ENCODE data around the gene PLCXD1. TPM values are rescaled to one million over a fixed set of nuclear protein-coding genes. Genes with fewer than 3 reads are reported as not detected.
A peak's percentile ranks its signal among the peaks of the same experiment; 100 is the strongest.

The PLCXD1 gene
- total and polyA plus RNA-seq, 2 experiments from 2014 or later, result 48.7 to 112 TPM

DNA sequence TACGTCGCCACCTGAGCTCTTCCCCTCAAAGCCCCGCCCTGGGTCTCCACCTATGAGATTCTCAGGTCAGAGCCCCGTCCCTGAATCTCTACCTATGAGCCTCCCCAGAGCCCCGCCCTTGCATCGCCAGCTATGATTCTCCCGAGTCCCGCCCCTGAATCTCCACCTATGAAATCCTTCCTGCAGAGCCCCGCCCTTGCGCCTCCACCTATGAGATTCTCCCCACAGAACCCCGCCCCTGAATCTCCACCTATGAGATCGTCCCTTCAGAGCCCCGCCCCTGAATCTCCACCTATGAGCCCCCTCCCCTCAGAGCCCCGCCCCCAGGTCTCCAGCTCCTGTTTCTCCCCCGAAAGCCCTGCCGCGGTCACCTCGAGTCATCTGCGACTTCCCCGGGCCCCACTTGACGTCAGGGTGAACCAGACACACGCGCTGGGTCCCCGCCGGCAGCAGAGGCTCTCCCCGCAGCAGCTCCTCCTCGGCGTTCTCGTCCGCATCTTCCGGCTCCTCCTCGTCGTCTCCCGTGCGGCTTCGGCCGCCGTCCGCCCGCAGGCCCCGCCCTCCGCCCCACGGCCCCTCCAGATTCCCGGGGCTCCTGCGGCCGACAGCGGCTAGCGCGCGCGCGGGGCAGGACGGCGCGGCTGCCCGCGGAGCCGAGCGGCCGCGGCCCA, 37.0 kb downstream of the PLCXD1 start:
- H3K27ac Mint-ChIP-seq, result peak overlapping the region; percentile 100
- H3K4me2 ChIP-seq, result peak overlapping the region; percentile 72
- H3K79me2 ChIP-seq (replicated peaks; ENCODE audit: insufficient read depth), result peaks cover 13% of the 10 kb centered on the region; the same call in 1 of the 2 replicates

GRCh38 chrX:318739-319578, 37.8 kb downstream of the PLCXD1 start, which contains the start of gene GTPBP6:
TSS of gene GTPBP6 (minus strand) at chrX:318796. CDS start at chrX:318787, 9 bp downstream.
- peak; percentile 64 for ATAC-seq
- Histone ChIP-seq H4K20me1 (replicated peaks; ENCODE audit: insufficient read depth) (no peaks in the 10 kb centered on the region; the same call in 1 of the 2 replicates), H3K9me2 (ENCODE audit: insufficient read depth) (no peaks in the 10 kb centered on the region), H3K27ac (ENCODE audit: low read depth) (0 out of 2 replicates have a peak within 1 kb of the TSS, but pooled peaks have one; percentile 78), H3K79me2 (replicated peaks; ENCODE audit: insufficient read depth) (peaks cover 13% of the 10 kb centered on the region; the same call in 1 of the 2 replicates), H3F3A (replicated peaks; ENCODE audit: low read depth) (peaks cover 18% of the 10 kb centered on the region; the same call in 1 of the 2 replicates), H3K36me3 (ENCODE audit: insufficient read depth) (no peaks in the 10 kb centered on the region), H3K4me3 (peak within 1 kb of the TSS; percentile 91), H3K27me3 (ENCODE audit: insufficient read depth) (no peaks in the 10 kb centered on the region), H3K4me2 (peak within 1 kb of the TSS; percentile 93), H3K4me1 (ENCODE audit: insufficient read depth) (no peaks in the 10 kb centered on the region; the same call in 1 of the 2 replicates), H2AFZ (no peak within 1 kb of the TSS)
- Mint-ChIP-seq H3K36me3 (ENCODE audit: low read depth) (peaks cover 10% of the 10 kb centered on the region), H3K4me3 (peak within 1 kb of the TSS; percentile 90), H3K27ac (peak within 1 kb of the TSS; percentile 100), H3K4me1 (peaks cover 6% of the 10 kb centered on the region; the same call in 2 of the 3 replicates), H3K27me3 (ENCODE audit: insufficient read depth, low read depth, poor library complexity) (peaks cover 21% of the 10 kb centered on the region), H3K9me3 (peaks cover 10% of the 10 kb centered on the region; the same call in 2 of the 3 replicates)
- TF ChIP-seq CTCF (conservative IDR thresholded peaks at IDR 0.05; ENCODE audit: low read depth in 2 of 2) (peak in 1 of 2 experiments; percentile 32; a peak in 1 of 4 replicates), CREB1 (CRISPR knock-in tag; IDR thresholded peaks at IDR 0.05; ENCODE audit: low read depth) (peak; percentile 60), POLR2AphosphoS5 (IDR thresholded peaks at IDR 0.05; ENCODE audit: low read depth) (peak; percentile 72; the same call in 1 of the 2 replicates), ZNF114 (CRISPR knock-in tag; IDR thresholded peaks at IDR 0.05) (no peak)
- peak; percentile 100 for DNase-seq (ENCODE audit: low spot score)

More for the DNA sequence above, 37.0 kb downstream of the PLCXD1 start:
- H3K4me3 Mint-ChIP-seq, result peak overlapping the region; percentile 90
- Histone ChIP-seq H3K36me3 (ENCODE audit: insufficient read depth) (peaks cover 5% of the 10 kb centered on the region; the same call in 1 of the 2 replicates), H3K9me2 (ENCODE audit: insufficient read depth) (no peaks in the 10 kb centered on the region), H3F3A (replicated peaks; ENCODE audit: low read depth) (peaks cover 16% of the 10 kb centered on the region; the same call in 1 of the 2 replicates), H3K27ac (ENCODE audit: low read depth) (0 out of 2 replicates have a peak overlapping the region, but pooled peaks have one; percentile 78), H3K4me1 (ENCODE audit: insufficient read depth) (no peaks in the 10 kb centered on the region; the same call in 1 of the 2 replicates), H2AFZ (no peak overlapping the region), H4K20me1 (replicated peaks; ENCODE audit: insufficient read depth) (no peaks in the 10 kb centered on the region; the same call in 1 of the 2 replicates), H3K27me3 (ENCODE audit: insufficient read depth) (no peaks in the 10 kb centered on the region), H3K4me3 (peak overlapping the region; percentile 72)
- H3K36me3 Mint-ChIP-seq (ENCODE audit: low read depth), result peaks cover 18% of the 10 kb centered on the region
- ATAC-seq, result peak; percentile 67
- H3K27me3 Mint-ChIP-seq (ENCODE audit: insufficient read depth, low read depth, poor library complexity), result peaks cover 13% of the 10 kb centered on the region
- H3K4me1 Mint-ChIP-seq, result peaks cover 2% of the 10 kb centered on the region
- TF ChIP-seq POLR2AphosphoS5 (IDR thresholded peaks at IDR 0.05; ENCODE audit: low read depth), result peak; percentile 68
- TF ChIP-seq, protein P1, sequence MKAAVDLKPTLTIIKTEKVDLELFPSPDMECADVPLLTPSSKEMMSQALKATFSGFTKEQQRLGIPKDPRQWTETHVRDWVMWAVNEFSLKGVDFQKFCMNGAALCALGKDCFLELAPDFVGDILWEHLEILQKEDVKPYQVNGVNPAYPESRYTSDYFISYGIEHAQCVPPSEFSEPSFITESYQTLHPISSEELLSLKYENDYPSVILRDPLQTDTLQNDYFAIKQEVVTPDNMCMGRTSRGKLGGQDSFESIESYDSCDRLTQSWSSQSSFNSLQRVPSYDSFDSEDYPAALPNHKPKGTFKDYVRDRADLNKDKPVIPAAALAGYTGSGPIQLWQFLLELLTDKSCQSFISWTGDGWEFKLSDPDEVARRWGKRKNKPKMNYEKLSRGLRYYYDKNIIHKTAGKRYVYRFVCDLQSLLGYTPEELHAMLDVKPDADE (IDR thresholded peaks at IDR 0.05), result no peak
- peaks cover 10% of the 10 kb centered on the region; the same call in 2 of the 3 replicates for H3K9me3 Mint-ChIP-seq
- DNase-seq (ENCODE audit: low spot score), result peak; percentile 100
